Spleen (tissue), 11 donors: ENCODE data around the gene TMEM9B. TPM values are rescaled to one million over a fixed set of nuclear protein-coding genes. Genes with fewer than 3 reads are reported as not detected.
A peak's percentile ranks its signal among the peaks of the same experiment; 100 is the strongest.

Experiments
- DNase-seq: peaks from one replicate; pipeline ENCODE4 v3.0.0-alpha.2; 2020
- H3K27ac ChIP-seq, 8 donors: fragments of 200-600 bp; sonication (generic) in 7 of 8; 1 replicate in 4 of 8; 2 replicates in 4 of 8; pipeline versions ENCODE4 v1.5.0 to v1.8.0; 2016 to 2021; ENCODE audit warnings: inconsistent platforms in 4 of 8, mild to moderate bottlenecking in 4 of 8, moderate library complexity in 1 of 8
- H3K27me3 ChIP-seq, 7 donors: fragments of 200-600 bp; sonication (generic) in 6 of 7; replicated peaks in 1 of 7; 1 replicate in 4 of 7; 2 replicates in 3 of 7; pipeline versions ENCODE4 v1.5.0 to v1.8.0; 2016 to 2021; ENCODE audit warnings: inconsistent platforms in 3 of 7, mild to moderate bottlenecking in 1 of 7
- H3K36me3 ChIP-seq, 6 donors: fragments of 200-600 bp; sonication (generic) in 5 of 6; 1 replicate in 4 of 6; 2 replicates in 2 of 6; pipeline versions ENCODE4 v1.5.0 to v1.8.0; 2016 to 2021; ENCODE audit warnings: inconsistent platforms in 2 of 6
- H3K4me1 ChIP-seq, 6 donors: fragments of 200-600 bp; sonication (generic) in 5 of 6; 1 replicate in 3 of 6; 2 replicates in 3 of 6; pipeline versions ENCODE4 v1.5.0 to v1.8.0; 2016 to 2021; ENCODE audit warnings: inconsistent platforms in 3 of 6
- H3K4me3 ChIP-seq, 8 donors: fragments of 200-600 bp; sonication (generic) in 7 of 8; 1 replicate in 4 of 8; 2 replicates in 4 of 8; pipeline versions ENCODE4 v1.5.0 to v1.8.0; 2016 to 2021; ENCODE audit warnings: inconsistent platforms in 4 of 8, mild to moderate bottlenecking in 4 of 8, moderate library complexity in 2 of 8
- H3K9me3 ChIP-seq, 8 donors: fragments of 200-600 bp; sonication (generic) in 7 of 8; 1 replicate in 4 of 8; 2 replicates in 4 of 8; pipeline versions ENCODE4 v1.5.0 to v1.8.0; 2016 to 2021; ENCODE audit warnings: inconsistent platforms in 4 of 8
- POLR2A ChIP-seq, 3 donors: fragments of 450-650 bp; IDR thresholded peaks; one replicate each; pipeline ENCODE4 v1.5.1; 2017; ENCODE audit warnings: antibody characterized with exemption in 3 of 3, mild to moderate bottlenecking in 1 of 3
- POLR2AphosphoS5 ChIP-seq, 3 donors: sonication (generic); formaldehyde crosslinking; IDR thresholded peaks; one replicate each; pipeline ENCODE4 v1.5.1; 2017; ENCODE audit warnings: antibody characterized with exemption in 3 of 3
- WGBS, 5 donors: extraction: QIAGEN DNeasy Blood & Tissue Kit in 3 of 5; methylation state at CpG; one replicate each; pipeline versions ENCODE4 v1.1.5 to v1.1.7; 2013 to 2018; 5-methylcytosine and 5-hydroxymethylcytosine counted together
- intact Hi-C: fragments of 100-400 bp; cut with DNase I; formaldehyde crosslinking; loops from one replicate; pipeline ENCODE4 v1.15.0; 2023; ENCODE audit warnings: low total_unique reads
- polyA plus RNA-seq, 3 donors: library from polyadenylated mRNA; stranded (reverse); fragments of 200-250 nt; gene quantifications; one replicate each; pipeline ENCODE4 v1.2.1, GENCODE V29; 2013
- total RNA-seq, 7 donors: library from RNA; depleted of rRNA in 3 of 7; stranded (reverse); fragments of >200 nt in 3 of 7; fragmentation: NEBNext Ultra II Directional in 4 of 7; extraction: Animal tissue kit (Norgen Biotek cat#: 25700) in 4 of 7; gene quantifications; one replicate each; pipeline versions ENCODE4 v1.1.0 to v1.2.1, GENCODE V29; 2016 to 2021
- TF ChIP-seq, protein P1 (sequence below), 11 experiments: fragments of 200-600 bp in 7 of 11; fragments of 450-650 bp in 4 of 11; sonication (generic) in 4 of 11; IDR thresholded peaks in 8 of 11; conservative IDR thresholded peaks in 3 of 11; 1 replicate in 7 of 11; 2 replicates in 4 of 11; pipeline versions ENCODE4 v1.4.0 to v1.8.0; 2016 to 2021; ENCODE audit warnings: antibody characterized with exemption in 11 of 11, inconsistent platforms in 4 of 11, mild to moderate bottlenecking in 1 of 11
- donor health status: healthy with polysubstance abuse.
- donor health status: DM: no; HTN: no; CAD: no; lungs with moderate emphysema.
- donor health status: DM: no; HTN: no; CAD: no.
- donor health status: Bipolar disorder and iron deficiency.
- donor health status: healthy.
- donor health status: DM: no; HTN: no; CAD: no.
- donor health status: DM: yes; HTN: yes; CAD: no.

TMEM9B gene
- total and polyA plus RNA-seq, 10 donors = 30.2 to 56.5 (median 41.5) TPM

DNA sequence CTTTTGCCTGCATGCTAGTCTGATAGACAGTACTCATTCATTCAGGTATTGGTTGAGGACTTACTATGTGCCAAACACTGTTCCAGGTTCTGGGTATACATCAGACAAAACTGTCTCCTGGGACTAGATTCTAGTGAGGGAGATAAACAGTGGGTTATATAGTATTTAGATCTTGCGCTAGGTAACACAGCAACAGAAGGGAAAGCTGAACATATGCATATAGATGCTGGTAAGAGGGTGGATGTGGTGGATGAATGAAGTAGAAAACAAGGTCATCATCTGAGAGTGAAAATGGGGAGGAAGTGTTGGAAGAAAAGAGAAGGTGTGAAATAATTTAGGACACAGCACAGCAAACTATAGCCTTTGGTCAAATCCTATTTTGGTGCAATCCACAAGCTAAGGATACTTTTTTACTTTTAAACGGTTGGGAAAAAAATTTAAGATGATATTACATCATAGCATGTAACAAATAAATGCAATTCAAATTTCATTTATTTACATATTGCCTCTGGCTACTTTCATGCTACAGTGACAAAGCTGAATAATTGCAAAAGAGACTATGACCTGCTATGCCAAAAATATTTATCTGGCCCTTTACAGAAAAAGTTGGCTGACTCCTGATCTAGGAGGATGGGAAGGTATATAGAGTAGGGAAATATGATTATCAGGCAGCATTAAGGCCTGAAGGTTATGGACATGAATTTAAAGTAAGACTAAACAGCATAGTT is 7.1 kb upstream of the TMEM9B start:
- Histone ChIP-seq H3K36me3 (peaks cover 0 to 7% (median 0%) of the 10 kb centered on the region in 6 donors), H3K27me3 (no peaks in the 10 kb centered on the region), H3K27ac (no peak overlapping the region), H3K4me1 (no peaks in the 10 kb centered on the region), H3K4me3 (no peak overlapping the region), H3K9me3 (no peaks in the 10 kb centered on the region)
- 86 to 94% (median 90%) methylated on average over 2 of the region's 2 CpGs for WGBS, 5 donors
- intact Hi-C loops = no loop called here
- no peak for TF ChIP-seq POLR2AphosphoS5 (IDR thresholded peaks at IDR 0.05)
- DNase-seq = no peak

DNA sequence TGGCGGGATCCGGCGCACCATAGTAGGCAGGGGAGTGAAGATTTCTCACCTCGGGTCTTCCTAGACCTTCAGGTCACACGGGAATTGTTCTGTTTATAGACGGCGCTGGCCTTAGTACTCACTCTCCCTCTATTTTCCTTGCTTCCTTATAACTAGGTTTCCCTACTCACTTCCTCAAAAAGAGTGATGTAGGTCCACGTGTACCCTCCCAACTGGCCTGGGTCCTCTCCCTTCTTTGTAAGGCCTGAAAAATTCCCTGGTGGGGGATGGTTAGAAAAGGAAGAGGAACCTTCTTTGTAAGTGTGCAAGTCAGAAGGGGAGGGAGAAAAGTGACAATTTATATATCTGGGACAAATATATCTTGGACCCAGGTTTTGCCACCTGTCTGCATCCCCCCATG is 2.9 kb upstream of the TMEM9B start:
- intact Hi-C loops = loop anchor here (10.0 kb wide), 1 partner anchor 282 kb away; the partner anchor contains the start of genes RPL27A and TRIM66
- H3K9me3 ChIP-seq = no peaks in the 10 kb centered on the region
- 78 to 89% (median 83%) methylated on average over 8 of the region's 8 CpGs for WGBS, 5 donors

DNA sequence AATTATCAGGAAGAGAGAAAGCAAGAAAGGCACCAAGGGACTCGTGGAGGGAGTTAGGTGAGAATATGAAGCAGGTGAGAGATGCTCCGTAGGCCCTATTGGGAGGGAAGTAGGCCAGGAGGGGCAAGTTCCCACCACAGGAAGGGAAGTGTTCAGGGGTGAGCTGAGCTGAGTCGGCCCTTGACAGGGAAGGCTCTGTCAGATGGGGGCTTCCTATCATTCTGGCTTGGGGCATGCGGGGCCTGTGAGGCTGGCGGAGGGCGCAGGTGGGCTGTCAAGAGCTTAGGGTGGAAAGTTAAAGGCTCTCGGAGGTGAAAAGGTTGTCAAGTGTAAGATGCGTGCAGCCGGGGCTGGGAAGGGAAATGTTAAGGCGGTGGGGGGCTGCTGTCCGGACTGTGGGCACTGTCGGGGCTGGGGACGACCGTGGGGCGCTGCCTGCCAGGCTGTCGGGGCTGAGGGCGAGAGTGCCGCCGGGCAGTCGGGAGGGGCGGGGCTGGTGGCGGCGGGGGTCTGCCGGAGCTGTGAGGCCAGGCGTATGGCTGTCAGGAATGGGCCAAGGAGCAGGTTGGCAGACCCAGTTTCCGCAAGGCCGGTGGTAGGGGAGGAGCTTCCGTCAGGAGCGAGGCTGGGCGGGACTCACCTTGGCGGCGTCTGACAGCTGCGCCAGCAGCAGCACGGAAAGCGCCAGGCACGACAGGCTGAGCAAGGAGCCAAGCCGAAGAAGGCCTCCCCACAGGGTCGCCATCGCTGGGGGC is 496 bp downstream of the TMEM9B start:
- no peaks in the 10 kb centered on the region for H3K27me3 ChIP-seq
- no peaks in the 10 kb centered on the region for H3K9me3 ChIP-seq
- H3K27ac ChIP-seq = peak overlapping the region; percentile 94 to 99 (median 97)
- H3K4me3 ChIP-seq = peak overlapping the region; percentile 74 to 97 (median 82)
- peaks cover 23 to 66% (median 51%) of the 10 kb centered on the region in 6 donors for H3K4me1 ChIP-seq
- 2 to 4% (median 2%) methylated on average over 24 to 39 of the region's 39 CpGs for WGBS, 5 donors
- peak; percentile 96 for DNase-seq
- H3K36me3 ChIP-seq = peaks cover 0 to 30% (median 0%) of the 10 kb centered on the region in 6 donors
- intact Hi-C loops = loop anchor here (5.0 to 10.0 kb wide), 2 partner anchors 51 to 279 kb away; partner anchors contain the start of genes AKIP1, RPL27A and TRIM66
- TF ChIP-seq POLR2AphosphoS5 (IDR thresholded peaks at IDR 0.05) (no peak), POLR2A (IDR thresholded peaks at IDR 0.05) (no peak)
- TF ChIP-seq, protein P1, sequence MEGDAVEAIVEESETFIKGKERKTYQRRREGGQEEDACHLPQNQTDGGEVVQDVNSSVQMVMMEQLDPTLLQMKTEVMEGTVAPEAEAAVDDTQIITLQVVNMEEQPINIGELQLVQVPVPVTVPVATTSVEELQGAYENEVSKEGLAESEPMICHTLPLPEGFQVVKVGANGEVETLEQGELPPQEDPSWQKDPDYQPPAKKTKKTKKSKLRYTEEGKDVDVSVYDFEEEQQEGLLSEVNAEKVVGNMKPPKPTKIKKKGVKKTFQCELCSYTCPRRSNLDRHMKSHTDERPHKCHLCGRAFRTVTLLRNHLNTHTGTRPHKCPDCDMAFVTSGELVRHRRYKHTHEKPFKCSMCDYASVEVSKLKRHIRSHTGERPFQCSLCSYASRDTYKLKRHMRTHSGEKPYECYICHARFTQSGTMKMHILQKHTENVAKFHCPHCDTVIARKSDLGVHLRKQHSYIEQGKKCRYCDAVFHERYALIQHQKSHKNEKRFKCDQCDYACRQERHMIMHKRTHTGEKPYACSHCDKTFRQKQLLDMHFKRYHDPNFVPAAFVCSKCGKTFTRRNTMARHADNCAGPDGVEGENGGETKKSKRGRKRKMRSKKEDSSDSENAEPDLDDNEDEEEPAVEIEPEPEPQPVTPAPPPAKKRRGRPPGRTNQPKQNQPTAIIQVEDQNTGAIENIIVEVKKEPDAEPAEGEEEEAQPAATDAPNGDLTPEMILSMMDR (IDR thresholded peaks at IDR 0.05 in 8 of 11, conservative IDR thresholded peaks at IDR 0.05 in 3 of 11) = no peak

More for the DNA sequence above, 2.9 kb upstream of the TMEM9B start:
- TF ChIP-seq POLR2A (IDR thresholded peaks at IDR 0.05) = no peak
- Histone ChIP-seq H3K27me3 (no peaks in the 10 kb centered on the region), H3K27ac (no peak overlapping the region), H3K36me3 (peaks cover 0 to 7% (median 0%) of the 10 kb centered on the region in 6 donors), H3K4me1 (peaks cover 20 to 32% (median 25%) of the 10 kb centered on the region in 6 donors), H3K4me3 (no peak overlapping the region)
- no peak for DNase-seq

DNA sequence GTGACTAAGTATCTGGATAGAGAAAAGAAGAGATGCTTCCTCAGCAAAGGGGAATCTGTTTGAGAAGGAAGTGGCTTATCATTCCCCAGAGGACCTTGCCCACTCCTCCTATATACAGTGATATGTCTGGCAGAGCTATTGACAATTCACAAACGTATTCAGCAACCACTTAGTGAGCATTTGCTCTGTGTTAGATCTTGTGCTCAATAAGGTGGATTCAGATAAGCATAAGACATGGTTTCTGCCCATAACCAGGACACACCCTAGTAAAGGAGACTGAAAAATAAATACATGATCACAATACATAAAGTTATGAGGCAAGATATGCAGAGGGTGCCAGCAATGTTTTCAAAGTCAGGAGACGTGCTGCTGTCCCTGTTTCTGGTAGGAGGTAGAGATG is 1.4 kb downstream of the TMEM9B start:
- peak overlapping the region in 6 of 8 donors; percentile 31 to 99 (median 95) for H3K27ac ChIP-seq
- intact Hi-C loops = loop anchor here (5.0 to 10.0 kb wide), 2 partner anchors 51 to 278 kb away; partner anchors contain the start of genes AKIP1, RPL27A and TRIM66
- peak overlapping the region in 5 of 8 donors; percentile 74 to 92 (median 79) for H3K4me3 ChIP-seq
- no peaks in the 10 kb centered on the region for H3K27me3 ChIP-seq
- H3K36me3 ChIP-seq = peaks cover 0 to 33% (median 0%) of the 10 kb centered on the region in 6 donors
- H3K9me3 ChIP-seq = no peaks in the 10 kb centered on the region
- 25 to 44% (median 40%) methylated on average over 2 of the region's 2 CpGs for WGBS, 5 donors
- no peak for DNase-seq
- peaks cover 23 to 71% (median 53%) of the 10 kb centered on the region in 6 donors for H3K4me1 ChIP-seq
- TF ChIP-seq POLR2AphosphoS5 (IDR thresholded peaks at IDR 0.05) = no peak
- no peak for TF ChIP-seq POLR2A (IDR thresholded peaks at IDR 0.05)
- TF ChIP-seq, protein P1 (IDR thresholded peaks at IDR 0.05 in 8 of 11, conservative IDR thresholded peaks at IDR 0.05 in 3 of 11) = no peak
